NCI-H748 (cell line): ENCODE data around the gene FUT3.

Source experiments
- DNase-seq: peaks from one replicate; lab custom pipeline; 2025; ENCODE audit not compliant: unreplicated experiment; lab: John Stamatoyannopoulos, UW

Gene FUT3

GRCh38 chr19:5826531-5827341, 24.5 kb downstream of the FUT3 start:
- DNase-seq = peak; percentile 63

DNA sequence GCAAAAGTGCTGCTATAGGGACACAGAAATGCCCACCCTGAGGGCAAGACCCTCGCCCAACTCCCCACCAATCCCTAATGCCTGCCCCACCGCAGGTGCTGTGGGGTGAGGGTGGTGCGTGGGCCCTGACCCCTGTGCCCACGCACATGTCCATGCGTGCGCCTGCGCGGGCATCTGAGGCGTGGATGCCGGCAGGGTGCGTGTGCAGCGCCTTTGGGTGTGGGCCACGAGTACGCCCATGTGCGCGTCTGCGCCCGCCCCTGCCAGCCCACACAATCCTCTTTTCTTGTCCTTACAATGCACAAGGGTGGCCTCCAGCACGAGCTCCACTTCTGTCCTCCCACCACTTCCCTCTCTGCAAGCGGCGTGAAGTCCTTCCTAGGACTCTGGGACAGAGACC, 26.1 kb downstream of the FUT3 start:
- no peak for DNase-seq

- no peak for DNase-seq
Measured at GRCh38 chr19:5824751-5825150, 26.5 kb downstream of the FUT3 start.

GRCh38 chr19:5823579-5824281, 27.5 kb downstream of the FUT3 start:
- DNase-seq = no peak

GRCh38 chr19:5822181-5822844, 28.9 kb downstream of the FUT3 start:
- peak; percentile 8 for DNase-seq

DNA sequence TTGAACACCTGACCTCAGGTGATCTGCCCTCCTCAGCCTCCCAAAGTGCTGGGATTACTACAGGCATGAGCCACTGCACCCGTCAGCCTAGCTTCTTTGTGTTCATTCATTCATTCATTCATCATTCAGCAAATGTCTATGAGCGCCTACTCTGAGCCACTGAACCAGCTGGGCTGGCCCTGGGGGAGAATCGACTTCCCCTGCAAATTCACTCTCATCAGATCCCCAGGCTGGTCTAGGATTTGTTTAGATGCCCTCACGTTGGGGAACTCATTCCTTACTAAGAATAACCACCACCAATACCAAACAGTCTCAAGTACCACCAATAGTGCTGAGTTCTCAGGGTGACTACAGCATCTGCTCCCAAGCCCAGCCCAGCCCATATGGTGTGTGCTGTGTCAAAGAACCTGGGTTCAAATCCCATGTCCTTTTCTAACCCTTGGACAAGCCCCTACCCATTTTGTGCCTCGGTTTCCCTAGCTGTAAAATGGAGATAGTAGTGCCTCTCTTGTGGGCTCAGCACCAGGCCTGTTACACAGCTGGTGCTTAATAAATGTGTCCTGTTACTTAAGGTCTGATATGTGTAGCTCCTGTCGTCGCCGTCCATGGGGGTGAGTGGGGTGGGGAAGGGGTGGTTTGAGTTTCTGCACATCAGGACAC, 29.6 kb downstream of the FUT3 start:
- DNase-seq = no peak

GRCh38 chr19:5820785-5821184, 30.5 kb downstream of the FUT3 start:
- DNase-seq = no peak

- no peak for DNase-seq
Measured at GRCh38 chr19:5818594-5818993, 32.7 kb downstream of the FUT3 start.

- DNase-seq = no peak
Measured at GRCh38 chr19:5817218-5817617, 34.0 kb downstream of the FUT3 start.

GRCh38 chr19:5814852-5815246, 36.4 kb downstream of the FUT3 start:
- no peak for DNase-seq

DNA sequence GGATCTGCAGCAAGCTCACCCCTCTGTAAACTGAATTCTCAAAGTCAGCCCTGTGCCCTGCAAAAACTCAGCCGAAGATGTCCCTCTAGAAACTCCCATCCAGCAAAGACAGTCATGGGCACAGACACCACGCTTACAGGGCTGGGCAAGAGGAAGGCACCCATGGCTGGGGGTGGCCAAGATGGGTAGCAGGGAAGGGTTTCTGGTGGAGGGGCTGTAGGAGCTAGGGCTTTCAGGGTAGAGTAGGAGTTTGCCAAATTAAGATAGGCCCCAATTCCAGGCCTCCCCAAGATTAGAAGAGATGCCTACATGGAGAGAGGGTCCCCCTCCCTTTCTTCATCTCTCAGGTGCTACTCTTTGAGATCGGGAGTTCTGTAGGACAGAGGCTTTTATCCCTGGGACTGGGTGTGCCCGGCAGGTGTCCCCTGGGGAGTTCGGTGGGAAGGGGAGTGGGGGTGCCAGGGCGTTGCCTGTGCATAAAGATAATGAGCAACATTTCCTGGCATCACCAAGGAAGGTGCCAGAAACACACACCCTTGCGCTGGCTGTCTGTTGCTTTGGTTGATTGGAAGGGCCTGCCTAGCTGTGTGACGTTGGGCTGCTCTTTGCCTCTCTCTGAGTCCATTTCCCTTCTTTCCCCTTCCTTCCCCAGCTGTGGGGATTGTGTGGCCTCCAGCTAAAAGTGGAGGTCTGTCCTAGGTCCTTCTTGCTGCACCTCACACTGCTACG, 37.0 kb downstream of the FUT3 start:
- no peak for DNase-seq

DNA sequence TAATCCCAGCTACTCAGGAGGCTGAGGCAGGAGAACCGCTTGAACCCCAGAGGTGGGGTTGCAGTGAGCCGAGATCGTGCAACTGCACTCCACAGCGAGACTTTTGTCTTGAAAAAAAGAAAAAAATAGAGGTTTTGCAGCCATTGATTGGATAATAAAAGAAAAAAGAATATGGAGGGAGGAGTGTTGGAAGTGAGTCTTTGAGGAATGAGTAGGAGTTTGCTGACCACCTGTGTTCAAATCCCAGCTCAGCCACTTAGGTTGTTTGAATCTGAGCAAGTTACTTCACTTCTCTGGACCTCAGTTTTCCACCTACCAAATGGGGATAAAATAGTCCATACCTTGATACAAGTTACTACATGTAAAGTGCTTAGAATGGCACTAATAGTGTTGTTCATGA, 40.1 kb downstream of the FUT3 start:
- DNase-seq = no peak

- no peak for DNase-seq
Measured at GRCh38 chr19:5809469-5809868, 41.8 kb downstream of the FUT3 start.

GRCh38 chr19:5809053-5809452, 42.2 kb downstream of the FUT3 start:
- no peak for DNase-seq

DNA sequence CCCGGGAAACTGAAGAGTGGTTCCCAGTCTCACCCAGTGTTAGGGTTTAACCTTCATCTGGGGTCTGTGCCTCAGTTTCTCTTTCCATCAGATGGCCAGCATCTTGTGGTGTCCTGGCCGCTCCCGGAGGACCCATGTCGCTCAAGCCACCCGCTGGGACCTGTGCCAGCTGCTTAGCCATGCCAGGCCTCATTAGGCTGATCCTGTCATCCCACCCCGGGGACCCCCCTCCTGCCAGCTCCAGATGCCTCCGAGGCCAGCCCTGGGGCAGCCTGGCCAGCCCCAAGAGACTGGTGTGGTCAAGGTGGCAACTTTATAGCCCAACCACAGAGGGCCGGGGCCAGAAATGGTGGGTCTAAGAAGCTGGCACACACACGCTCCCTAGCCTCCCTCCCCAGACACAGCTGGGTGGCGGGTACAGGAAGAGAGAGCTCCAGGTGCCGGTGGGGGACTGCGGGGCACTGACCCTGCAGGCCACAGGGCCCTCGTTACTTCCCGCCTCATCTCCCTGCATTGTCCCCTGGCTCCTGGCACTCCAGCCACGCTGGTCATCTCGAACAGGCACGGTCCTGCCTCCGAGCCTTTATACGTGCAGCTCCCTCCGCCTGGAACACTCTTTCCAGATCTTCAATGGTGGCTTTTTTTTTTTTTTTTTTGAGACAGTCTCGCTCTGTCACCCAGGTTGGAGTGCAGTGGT, 43.0 kb downstream of the FUT3 start:
- DNase-seq = no peak

DNA sequence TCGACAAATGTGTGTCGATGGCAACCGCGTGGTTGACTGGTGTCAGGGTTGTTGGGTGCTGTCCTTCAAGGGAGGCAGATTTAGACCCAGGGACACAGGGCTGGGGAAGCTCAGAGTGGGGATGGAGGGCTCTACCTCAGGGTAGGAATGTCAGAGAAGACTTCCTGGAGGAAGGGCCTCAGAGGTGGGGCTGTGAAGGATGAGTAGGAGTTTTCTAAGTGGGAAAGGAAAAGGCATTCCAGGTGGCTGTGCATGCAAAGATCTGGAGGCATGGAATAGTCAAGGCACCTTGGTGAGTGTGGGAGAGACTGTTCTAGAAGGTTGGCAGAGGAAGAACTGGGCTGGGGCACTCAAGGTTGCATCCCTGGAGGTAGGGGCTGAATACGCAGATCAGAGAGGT, 44.3 kb downstream of the FUT3 start:
- no peak for DNase-seq

- DNase-seq = no peak
Measured at GRCh38 chr19:5806133-5806489, 45.1 kb downstream of the FUT3 start.

- peak; percentile 79 for DNase-seq
Measured at GRCh38 chr19:5805462-5806132, 45.7 kb downstream of the FUT3 start.

- peak; percentile 61 for DNase-seq
Measured at GRCh38 chr19:5804516-5805461, 46.5 kb downstream of the FUT3 start, which contains the start of gene NRTN. Gene NRTN (plus strand): TSS chr19:5805067. CDS start chr19:5824166, 19,099 bp downstream.
